ENCODE results near the gene DHRS9. TPM values are rescaled to one million over a fixed set of nuclear protein-coding genes. Genes with fewer than 3 reads are reported as not detected.
"Not testable (repeated sequence)": the region's sequence is repeated elsewhere in the genome, so short reads cannot be mapped to it uniquely, and the experiment has no call there.

DHRS9 gene
- total RNA-seq, 4 donors from 2014 or later, result 0.15 to 0.58 (median 0.31) TPM; not detected in 1

DNA sequence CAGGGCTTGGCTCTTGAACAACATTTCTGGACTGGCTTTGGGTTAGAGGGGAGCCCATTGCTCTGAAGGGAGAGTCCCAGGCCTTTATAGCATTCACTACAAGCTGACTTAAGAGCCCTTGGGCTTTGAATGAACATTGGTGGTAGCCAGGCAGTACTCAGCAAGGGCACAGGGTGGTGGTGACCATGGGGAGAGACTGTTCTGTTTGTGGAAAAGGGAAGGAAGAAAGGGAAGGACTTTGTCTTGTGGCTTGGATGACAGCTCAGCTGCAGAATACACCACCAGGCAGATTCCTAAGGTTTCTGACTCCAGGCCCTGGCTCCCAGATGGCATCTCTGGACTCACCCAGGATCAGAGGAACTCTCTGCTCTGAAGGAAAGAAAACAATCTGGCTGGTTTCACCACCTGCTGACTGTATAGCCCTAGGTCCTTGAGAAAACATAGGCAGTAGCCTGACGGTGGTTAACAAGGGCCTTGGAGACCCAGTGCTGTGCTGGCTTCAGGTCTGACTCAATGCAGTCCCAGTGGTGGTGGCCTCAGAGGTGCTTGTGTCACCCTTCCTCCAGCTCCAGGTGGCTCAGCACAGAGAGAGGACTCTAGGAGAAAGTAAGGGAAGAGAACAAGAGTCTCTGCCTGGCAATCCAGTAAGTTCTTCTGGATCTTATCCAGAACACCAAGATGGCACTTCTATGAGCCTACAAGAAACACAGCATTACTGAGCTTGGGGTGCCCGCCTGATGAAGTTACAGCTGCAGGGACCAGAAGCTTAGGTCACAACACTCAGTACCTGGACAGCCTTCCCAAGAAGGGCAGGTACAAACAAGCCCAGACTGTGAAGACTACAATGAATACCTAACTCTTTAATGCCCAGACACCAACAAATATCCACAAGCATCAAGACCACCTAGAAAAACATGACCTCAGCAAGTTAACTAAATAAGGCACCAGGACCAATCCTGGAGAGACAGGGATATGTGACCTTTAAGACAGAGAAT, 21.8 kb upstream of the DHRS9 start:
- ATAC-seq, result peak; percentile 16
- no peaks in the 10 kb centered on the region for H3K4me1 ChIP-seq
- TF ChIP-seq, protein P1, sequence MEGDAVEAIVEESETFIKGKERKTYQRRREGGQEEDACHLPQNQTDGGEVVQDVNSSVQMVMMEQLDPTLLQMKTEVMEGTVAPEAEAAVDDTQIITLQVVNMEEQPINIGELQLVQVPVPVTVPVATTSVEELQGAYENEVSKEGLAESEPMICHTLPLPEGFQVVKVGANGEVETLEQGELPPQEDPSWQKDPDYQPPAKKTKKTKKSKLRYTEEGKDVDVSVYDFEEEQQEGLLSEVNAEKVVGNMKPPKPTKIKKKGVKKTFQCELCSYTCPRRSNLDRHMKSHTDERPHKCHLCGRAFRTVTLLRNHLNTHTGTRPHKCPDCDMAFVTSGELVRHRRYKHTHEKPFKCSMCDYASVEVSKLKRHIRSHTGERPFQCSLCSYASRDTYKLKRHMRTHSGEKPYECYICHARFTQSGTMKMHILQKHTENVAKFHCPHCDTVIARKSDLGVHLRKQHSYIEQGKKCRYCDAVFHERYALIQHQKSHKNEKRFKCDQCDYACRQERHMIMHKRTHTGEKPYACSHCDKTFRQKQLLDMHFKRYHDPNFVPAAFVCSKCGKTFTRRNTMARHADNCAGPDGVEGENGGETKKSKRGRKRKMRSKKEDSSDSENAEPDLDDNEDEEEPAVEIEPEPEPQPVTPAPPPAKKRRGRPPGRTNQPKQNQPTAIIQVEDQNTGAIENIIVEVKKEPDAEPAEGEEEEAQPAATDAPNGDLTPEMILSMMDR (IDR thresholded peaks at IDR 0.05), result no peak
- TF ChIP-seq POLR2A (IDR thresholded peaks at IDR 0.05), result no peak
- TF ChIP-seq EP300 (IDR thresholded peaks at IDR 0.05), result no peak
- no peaks in the 10 kb centered on the region for H3K36me3 ChIP-seq
- no peaks in the 10 kb centered on the region for H3K27me3 ChIP-seq
- H3K9me3 ChIP-seq, result peaks cover 0 to 10% (median 0%) of the 10 kb centered on the region in 3 donors
- no peak overlapping the region for H3K4me3 ChIP-seq
- no CpG with 5 or more reads among the region's 2 CpGs for WGBS, 2 donors (ENCODE audit: low coverage in 1 of 2)
- H3K27ac ChIP-seq, result no peak overlapping the region

DNA sequence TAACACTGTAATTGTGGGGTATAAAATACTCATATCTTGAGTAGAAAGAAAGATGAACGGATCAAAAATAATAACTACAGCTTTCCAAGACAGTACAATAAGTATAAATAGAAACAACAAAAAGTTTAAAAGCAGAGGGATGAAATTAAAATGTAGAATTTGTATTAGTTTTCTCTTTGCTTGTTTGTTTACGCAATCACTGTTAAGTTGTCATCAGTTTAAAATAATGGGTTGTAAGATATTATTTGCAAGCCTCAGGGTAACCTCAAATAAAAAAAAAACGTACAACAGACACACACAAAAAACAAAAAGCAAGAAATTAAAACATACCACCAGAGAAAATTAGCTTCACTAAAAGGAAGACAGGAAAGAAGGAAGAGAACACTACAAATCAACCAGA, 20.2 kb upstream of the DHRS9 start:
- no peak for TF ChIP-seq POLR2A (IDR thresholded peaks at IDR 0.05)
- TF ChIP-seq EP300 (IDR thresholded peaks at IDR 0.05), result no peak
- TF ChIP-seq, protein P1 (IDR thresholded peaks at IDR 0.05), result no peak
- TF ChIP-seq POLR2AphosphoS5 (IDR thresholded peaks at IDR 0.05), result no peak
- Histone ChIP-seq H3K4me1 (no peaks in the 10 kb centered on the region), H3K4me3 (no peak overlapping the region), H3K36me3 (no peaks in the 10 kb centered on the region), H3K27me3 (no peaks in the 10 kb centered on the region), H3K27ac (no peak overlapping the region), H3K9me3 (peaks cover 0 to 4% (median 0%) of the 10 kb centered on the region in 3 donors)
- no peak for ATAC-seq
- 81 to 93% methylated on average over 2 to 3 of the region's 3 CpGs for WGBS, 2 donors (ENCODE audit: low coverage in 1 of 2)

GRCh38 chr2:169050476-169051240, 18.7 kb upstream of the DHRS9 start:
- H3K27ac ChIP-seq, result no peak overlapping the region
- TF ChIP-seq POLR2A (IDR thresholded peaks at IDR 0.05), result no peak
- no peak for TF ChIP-seq POLR2AphosphoS5 (IDR thresholded peaks at IDR 0.05)
- TF ChIP-seq, protein P1 (IDR thresholded peaks at IDR 0.05), result no peak
- no peak for TF ChIP-seq EP300 (IDR thresholded peaks at IDR 0.05)
- no peak overlapping the region for H3K4me3 ChIP-seq
- 74 to 80% methylated on average over 3 to 4 of the region's 5 CpGs for WGBS, 2 donors (ENCODE audit: low coverage in 1 of 2)
- H3K4me1 ChIP-seq, result no peaks in the 10 kb centered on the region
- ATAC-seq, result no peak
- no peaks in the 10 kb centered on the region for H3K36me3 ChIP-seq
- no peaks in the 10 kb centered on the region for H3K27me3 ChIP-seq
- peaks cover 0 to 19% (median 0%) of the 10 kb centered on the region in 3 donors for H3K9me3 ChIP-seq

DNA sequence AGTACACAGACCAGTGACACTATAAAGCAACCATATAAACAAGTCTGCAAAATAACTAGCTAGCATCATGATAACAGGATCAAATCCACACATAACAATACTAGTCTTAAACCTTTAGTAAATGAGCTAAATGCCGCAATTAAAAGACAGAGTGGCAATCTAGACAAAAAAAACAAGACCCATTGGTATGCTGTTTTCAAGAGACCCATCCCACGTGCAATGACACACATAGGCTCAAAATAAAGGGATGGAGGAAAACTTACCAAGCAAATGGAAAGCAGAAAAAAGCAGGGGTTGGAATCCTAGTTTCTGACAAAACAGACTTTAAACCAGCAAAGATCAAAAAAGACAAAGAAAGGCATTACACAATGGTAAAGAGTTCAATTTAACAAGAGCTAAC, 14.8 kb upstream of the DHRS9 start:
- not testable (repeated sequence) for H3K27ac ChIP-seq, H3K4me1 ChIP-seq, H3K27me3 ChIP-seq, ATAC-seq, H3K4me3 ChIP-seq, H3K36me3 ChIP-seq
- WGBS, 2 donors (ENCODE audit: low coverage in 1 of 2), result 78 to 88% methylated on average over 1 to 2 of the region's 2 CpGs
- peaks cover 0 to 43% (median 0%) of the 10 kb centered on the region in 3 donors for H3K9me3 ChIP-seq

DNA sequence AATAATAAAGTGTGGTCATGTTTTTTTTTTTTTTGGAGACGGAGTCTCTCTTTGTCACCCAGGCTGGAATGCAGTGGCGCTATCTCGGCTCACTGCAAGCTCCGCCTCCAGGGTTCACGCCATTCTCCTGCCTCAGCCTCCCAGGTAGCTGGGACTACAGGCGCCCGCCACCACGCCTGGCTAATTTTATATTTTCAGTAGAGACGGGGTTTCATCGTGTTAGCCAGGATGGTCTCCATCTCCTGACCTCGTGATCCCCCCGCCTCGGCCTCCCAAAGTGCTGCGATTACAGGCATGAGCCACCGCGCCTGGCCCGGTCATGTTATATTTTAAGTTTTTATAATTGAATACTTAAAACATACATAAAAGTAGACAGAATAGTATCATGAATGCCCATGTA, 5.2 kb upstream of the DHRS9 start:
- not testable (repeated sequence) for H3K4me1 ChIP-seq, H3K36me3 ChIP-seq, H3K4me3 ChIP-seq, H3K27me3 ChIP-seq, H3K27ac ChIP-seq, ATAC-seq, H3K9me3 ChIP-seq
- 97 to 98% methylated on average over 9 to 12 of the region's 17 CpGs for WGBS, 2 donors (ENCODE audit: low coverage in 1 of 2)
